Measurements from ENCODE around the gene FOCAD. TPM values are rescaled to one million over a fixed set of nuclear protein-coding genes. Genes with fewer than 3 reads are reported as not detected.

FOCAD gene
- total RNA-seq, 1 donor: 45.6 TPM

GRCh38 chr9:20746967-20747366, 62.9 kb downstream of the FOCAD start:
- H3K79me2 ChIP-seq (ENCODE audit: insufficient read depth, low read length): no peaks in the 10 kb centered on the region
- no peak overlapping the region for H3K27ac ChIP-seq (ENCODE audit: low read depth, low read length)
- no peaks in the 10 kb centered on the region for H3K27me3 ChIP-seq (ENCODE audit: insufficient read depth, low read length)
- H3K4me1 ChIP-seq (ENCODE audit: insufficient read depth, low read length): no peaks in the 10 kb centered on the region
- TF ChIP-seq CTCF (IDR thresholded peaks at IDR 0.05; ENCODE audit: extremely low read depth, low read depth, low read length): no peak
- DNase-seq (ENCODE audit: insufficient read length, low spot score, missing footprints): no peak
- no peaks in the 10 kb centered on the region for H4K20me1 ChIP-seq (ENCODE audit: insufficient read depth, low read length)
- H3K4me2 ChIP-seq (ENCODE audit: insufficient read depth, low read length): no peak overlapping the region
- H3K36me3 ChIP-seq (ENCODE audit: insufficient read depth, low read length): peaks cover 7% of the 10 kb centered on the region
- H2AFZ ChIP-seq (ENCODE audit: low read length): no peak overlapping the region
- no peaks in the 10 kb centered on the region for H3K9me3 ChIP-seq (ENCODE audit: low read depth, low read length)
- no peak overlapping the region for H3K4me3 ChIP-seq (ENCODE audit: insufficient read depth, low read length)

- Histone ChIP-seq H2AFZ (ENCODE audit: low read length) (no peak overlapping the region), H3K4me3 (ENCODE audit: insufficient read depth, low read length) (no peak overlapping the region), H4K20me1 (ENCODE audit: insufficient read depth, low read length) (no peaks in the 10 kb centered on the region), H3K79me2 (ENCODE audit: insufficient read depth, low read length) (no peaks in the 10 kb centered on the region), H3K4me2 (ENCODE audit: insufficient read depth, low read length) (no peak overlapping the region), H3K36me3 (ENCODE audit: insufficient read depth, low read length) (no peaks in the 10 kb centered on the region), H3K9me3 (ENCODE audit: low read depth, low read length) (no peaks in the 10 kb centered on the region), H3K4me1 (ENCODE audit: insufficient read depth, low read length) (peaks cover 7% of the 10 kb centered on the region), H3K27me3 (ENCODE audit: insufficient read depth, low read length) (no peaks in the 10 kb centered on the region), H3K27ac (ENCODE audit: low read depth, low read length) (no peak overlapping the region)
- TF ChIP-seq CTCF (IDR thresholded peaks at IDR 0.05; ENCODE audit: extremely low read depth, low read depth, low read length): no peak
- DNase-seq (ENCODE audit: insufficient read length, low spot score, missing footprints): no peak
Observed at GRCh38 chr9:20749496-20750198, 65.6 kb downstream of the FOCAD start.

GRCh38 chr9:20753761-20754160, 69.7 kb downstream of the FOCAD start:
- H3K9me3 ChIP-seq (ENCODE audit: low read depth, low read length): no peaks in the 10 kb centered on the region
- DNase-seq (ENCODE audit: insufficient read length, low spot score, missing footprints): no peak
- no peaks in the 10 kb centered on the region for H4K20me1 ChIP-seq (ENCODE audit: insufficient read depth, low read length)
- no peak overlapping the region for H2AFZ ChIP-seq (ENCODE audit: low read length)
- no peaks in the 10 kb centered on the region for H3K36me3 ChIP-seq (ENCODE audit: insufficient read depth, low read length)
- no peaks in the 10 kb centered on the region for H3K79me2 ChIP-seq (ENCODE audit: insufficient read depth, low read length)
- no peak overlapping the region for H3K4me2 ChIP-seq (ENCODE audit: insufficient read depth, low read length)
- H3K27ac ChIP-seq (ENCODE audit: low read depth, low read length): peak overlapping the region; percentile 24
- H3K4me3 ChIP-seq (ENCODE audit: insufficient read depth, low read length): no peak overlapping the region
- no peaks in the 10 kb centered on the region for H3K27me3 ChIP-seq (ENCODE audit: insufficient read depth, low read length)
- TF ChIP-seq CTCF (IDR thresholded peaks at IDR 0.05; ENCODE audit: extremely low read depth, low read depth, low read length): no peak
- peaks cover 9% of the 10 kb centered on the region for H3K4me1 ChIP-seq (ENCODE audit: insufficient read depth, low read length)

- H3K27me3 ChIP-seq (ENCODE audit: insufficient read depth, low read length): no peaks in the 10 kb centered on the region
- H3K27ac ChIP-seq (ENCODE audit: low read depth, low read length): peak overlapping the region; percentile 24
- TF ChIP-seq CTCF (IDR thresholded peaks at IDR 0.05; ENCODE audit: extremely low read depth, low read depth, low read length): no peak
- H3K4me1 ChIP-seq (ENCODE audit: insufficient read depth, low read length): peaks cover 9% of the 10 kb centered on the region
- H2AFZ ChIP-seq (ENCODE audit: low read length): no peak overlapping the region
- H3K9me3 ChIP-seq (ENCODE audit: low read depth, low read length): no peaks in the 10 kb centered on the region
- no peak for DNase-seq (ENCODE audit: insufficient read length, low spot score, missing footprints)
- H3K36me3 ChIP-seq (ENCODE audit: insufficient read depth, low read length): no peaks in the 10 kb centered on the region
- peak overlapping the region; percentile 20 for H3K4me2 ChIP-seq (ENCODE audit: insufficient read depth, low read length)
- H3K79me2 ChIP-seq (ENCODE audit: insufficient read depth, low read length): no peaks in the 10 kb centered on the region
- no peak overlapping the region for H3K4me3 ChIP-seq (ENCODE audit: insufficient read depth, low read length)
- H4K20me1 ChIP-seq (ENCODE audit: insufficient read depth, low read length): no peaks in the 10 kb centered on the region
Observed at GRCh38 chr9:20754556-20754955, 70.5 kb downstream of the FOCAD start.
